RWPE1 (cell line): ENCODE results near the gene HSD17B4.
"Not testable (repeated sequence)": the region's sequence is repeated elsewhere in the genome, so short reads cannot be mapped to it uniquely, and the experiment has no call there.

Source experiments
- CTCF ChIA-PET: fragments of 350-600 bp; sonication (Branson Sonifier 250); formaldehyde crosslinking; extraction: SDS; loops from one replicate; lab custom pipeline; 2021; lab: Yijun Ruan, JAX
- POLR2A ChIA-PET: fragments of 400-600 bp; formaldehyde crosslinking; extraction: SDS; loops from one replicate; lab custom pipeline; 2020; ENCODE audit warnings: antibody characterized with exemption; ENCODE audit not compliant: low non-redundant PET; lab: Yijun Ruan, JAX
- DNase-seq: peaks from one replicate; pipeline ENCODE4 v3.0.0; 2012; ENCODE audit warnings: low spot score
- H3K27ac ChIP-seq: fragments of 450-650 bp; 2 replicates; pipeline ENCODE4 v1.5.1; 2017
- CTCF ChIP-seq: fragments of 450-650 bp; conservative IDR thresholded peaks from 2 replicates; pipeline ENCODE4 v1.5.1; 2017; ENCODE audit warnings: low read depth, mild to moderate bottlenecking

HSD17B4 gene

GRCh38 chr5:119410448-119411159 lies 41.7 kb upstream of the HSD17B4 start:
- ChIA-PET POLR2A (no interaction called here), CTCF (interaction anchor here (0.8 to 3.7 kb wide), 7 partner anchors 10 to 422 kb away, joined by 3 to 30 read pairs (median 7); partner anchors contain the start of gene DTWD2)
- no peak overlapping the region for H3K27ac ChIP-seq
- DNase-seq = no peak
- no peak for TF ChIP-seq CTCF

- TF ChIP-seq CTCF = peak; percentile 97
- POLR2A ChIA-PET = no interaction called here
- peak overlapping the region; percentile 65 for H3K27ac ChIP-seq
- DNase-seq = peak; percentile 84
- CTCF ChIA-PET = interaction anchor here (0.5 to 3.7 kb wide), 36 partner anchors 11 to 462 kb away, joined by 3 to 30 read pairs (median 4); partner anchors contain the start of genes DMXL1, DTWD2 and TNFAIP8
Observed at GRCh38 chr5:119411361-119412278, 40.7 kb upstream of the HSD17B4 start.

- TF ChIP-seq CTCF = peak; percentile 65
- no peak overlapping the region for H3K27ac ChIP-seq
- ChIA-PET CTCF (interaction anchor here (0.5 to 3.7 kb wide), 29 partner anchors 10 to 621 kb away, joined by 3 to 30 read pairs (median 4); partner anchors contain the start of genes DMXL1, DTWD2 and TNFAIP8), POLR2A (no interaction called here)
- DNase-seq = no peak
Observed at GRCh38 chr5:119412279-119413227, 39.7 kb upstream of the HSD17B4 start.

GRCh38 chr5:119414124-119414734 lies 38.1 kb upstream of the HSD17B4 start:
- POLR2A ChIA-PET, DNase-seq, H3K27ac ChIP-seq: not testable (repeated sequence)
- CTCF ChIA-PET = interaction anchor here (3.7 kb wide), 1 partner anchor 392 kb away, joined by 19 read pairs; no protein-coding TSS in a partner anchor

GRCh38 chr5:119417891-119418605 lies 34.2 kb upstream of the HSD17B4 start:
- DNase-seq = no peak
- H3K27ac ChIP-seq = no peak overlapping the region
- ChIA-PET POLR2A (no interaction called here), CTCF (interaction anchor here (0.6 to 1.2 kb wide), 3 partner anchors 102 to 1809 kb away, joined by 3 to 7 read pairs (median 3); partner anchors contain the start of gene DTWD2)
- no peak for TF ChIP-seq CTCF
